ENCODE results near the gene HVCN1. TPM values are rescaled to one million over a fixed set of nuclear protein-coding genes. Genes with fewer than 3 reads are reported as not detected.

HVCN1 gene
- total and polyA plus RNA-seq, 2 of the 8 experiments (the other 6 are each of a cell fraction or from before 2014, with no cell fraction given): 5.8 to 11.2 TPM

DNA sequence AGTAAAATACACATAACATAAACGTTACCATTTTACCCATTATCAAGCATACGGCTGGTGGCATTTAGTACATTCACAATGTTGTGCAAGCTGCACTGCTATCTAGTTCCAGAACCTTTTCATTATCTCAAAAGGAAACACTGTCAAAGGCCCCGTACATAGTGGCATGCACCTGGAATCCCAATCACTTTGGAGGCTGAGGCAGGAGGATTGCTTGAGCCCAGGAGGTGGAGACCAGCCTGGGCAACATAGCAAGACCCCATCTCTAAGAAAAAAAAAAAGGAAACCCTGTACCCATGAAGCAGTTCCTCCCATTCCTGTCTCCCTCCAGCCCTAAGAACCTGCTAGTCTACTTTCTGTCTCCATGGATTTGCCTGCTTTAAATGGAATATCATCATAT, 7.4 kb upstream of the HVCN1 start (continued):
- TF ChIP-seq CBX8 (IDR thresholded peaks at IDR 0.05; ENCODE audit: borderline replicate concordance, low read depth, low read length) (no peak), RXRA (IDR thresholded peaks at IDR 0.05; ENCODE audit: insufficient read depth, low read depth, low read length) (no peak), CREB1 (IDR thresholded peaks at IDR 0.05) (no peak), BCL11A (IDR thresholded peaks at IDR 0.05; ENCODE audit: low read depth in 2 of 2, low read length in 2 of 2) (no peak)

Measured in H1 (cell line).